ENCODE data around the gene HMOX2. TPM values are rescaled to one million over a fixed set of nuclear protein-coding genes. Genes with fewer than 3 reads are reported as not detected.

The HMOX2 gene
- total and polyA plus RNA-seq, 2 of the 13 experiments (the other 11 are each of a cell fraction or from before 2014, with no cell fraction given), result 60.3 to 70.4 TPM

DNA sequence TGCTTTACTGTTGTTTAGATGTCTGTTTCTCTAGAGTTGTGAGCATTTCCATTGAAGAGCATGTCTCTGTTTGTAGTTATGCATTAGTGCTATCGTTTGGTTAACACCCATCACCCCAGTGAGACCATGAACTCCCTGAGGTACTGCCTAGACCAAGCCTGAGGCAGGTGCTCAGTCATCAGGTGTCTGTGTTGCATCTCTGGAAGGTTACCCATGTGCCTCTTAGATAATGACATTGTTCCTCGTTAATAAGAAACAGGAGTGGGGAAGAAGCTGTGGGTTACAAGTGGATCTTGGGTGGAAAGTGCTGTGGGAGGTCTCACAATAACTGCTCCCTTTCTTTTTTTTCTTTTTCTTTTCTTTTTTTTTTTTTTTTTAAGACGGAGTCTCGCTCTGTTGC lies 32.2 kb upstream of the HMOX2 start:
- Histone ChIP-seq H4K20me1 (ENCODE audit: insufficient read depth, low read length) (no peaks in the 10 kb centered on the region), H3K4me2 (ENCODE audit: low read depth, low read length) (no peak overlapping the region), H3K4me3 (replicated peaks in 1 of 3; ENCODE audit: insufficient read depth in 1 of 3, low read depth in 2 of 3, low read length in 3 of 3) (no peak overlapping the region), H3K27me3 (ENCODE audit: control insufficient read depth in 1 of 2, insufficient read depth in 2 of 2, low read length in 2 of 2) (no peaks in the 10 kb centered on the region), H3K36me3 (replicated peaks in 1 of 2; ENCODE audit: control insufficient read depth in 1 of 2, insufficient read depth in 2 of 2, low read length in 2 of 2) (peaks cover 45 to 70% of the 10 kb centered on the region in 2 experiments), H3K9me3 (ENCODE audit: low read length) (no peaks in the 10 kb centered on the region), H3K4me1 (ENCODE audit: insufficient read depth, low read length) (no peaks in the 10 kb centered on the region), H2AFZ (ENCODE audit: low read length) (no peak overlapping the region), H3K79me2 (ENCODE audit: insufficient read depth, low read length) (no peaks in the 10 kb centered on the region), H3K27ac (ENCODE audit: extremely low read length, insufficient read depth, low read length) (no peak overlapping the region), H3K9ac (ENCODE audit: insufficient read depth, low read depth, low read length) (no peak overlapping the region)
- CTCF ChIA-PET (ENCODE audit: low intra/inter-chr PET ratio, low total read pairs), result no interaction called here
- 91% methylated on average over 4 of the region's 4 CpGs for WGBS (ENCODE audit: low lambda C conversion rate)
- POLR2A ChIA-PET, result interaction anchor here (1.7 kb wide), 1 partner anchor 18 kb away, joined by 3 read pairs; no protein-coding TSS in a partner anchor
- FAIRE-seq, result no peak
- in situ Hi-C loops (cut with HindIII; ENCODE audit: extremely low pct_ligation_motif_present, low pct_unique_long_range_greater_than_20kb), result no loop called here
- no peak for DNase-seq (ENCODE audit: low spot score)
- no TSS peak for BruUV-seq (replicated peaks)
- no peak for ATAC-seq
- intact Hi-C loops (cut with micrococcal nuclease; ENCODE audit: unreplicated experiment), result no loop called here
- TF ChIP-seq ATM (IDR thresholded peaks at IDR 0.05; ENCODE audit: borderline replicate concordance) (no peak), SNAPC2 (CRISPR knock-in tag; IDR thresholded peaks at IDR 0.05) (no peak), ZNF280D (CRISPR knock-in tag; IDR thresholded peaks at IDR 0.05) (no peak), ZNF839 (CRISPR knock-in tag; IDR thresholded peaks at IDR 0.05; ENCODE audit: borderline replicate concordance) (no peak), CERS6 (CRISPR knock-in tag; IDR thresholded peaks at IDR 0.05) (no peak), ZNF3 (CRISPR knock-in tag; IDR thresholded peaks at IDR 0.05) (no peak), TCF7L2 (IDR thresholded peaks at IDR 0.05; ENCODE audit: low read depth, low read length) (no peak), PHB2 (IDR thresholded peaks at IDR 0.05; ENCODE audit: partially characterized antibody) (no peak), NR2F2 (IDR thresholded peaks at IDR 0.05; ENCODE audit: borderline replicate concordance, low read depth) (no peak), TBL1XR1 (IDR thresholded peaks at IDR 0.05; ENCODE audit: borderline replicate concordance, low read length, partially characterized antibody) (no peak), ZNF766 (CRISPR knock-in tag; IDR thresholded peaks at IDR 0.05; ENCODE audit: borderline replicate concordance) (no peak), FOXO1 (CRISPR knock-in tag; IDR thresholded peaks at IDR 0.05) (no peak), TEAD2 (CRISPR knock-in tag; IDR thresholded peaks at IDR 0.05) (no peak), MLXIP (CRISPR knock-in tag; IDR thresholded peaks at IDR 0.05; ENCODE audit: borderline replicate concordance) (no peak)
- TF ChIP-seq, protein P1, sequence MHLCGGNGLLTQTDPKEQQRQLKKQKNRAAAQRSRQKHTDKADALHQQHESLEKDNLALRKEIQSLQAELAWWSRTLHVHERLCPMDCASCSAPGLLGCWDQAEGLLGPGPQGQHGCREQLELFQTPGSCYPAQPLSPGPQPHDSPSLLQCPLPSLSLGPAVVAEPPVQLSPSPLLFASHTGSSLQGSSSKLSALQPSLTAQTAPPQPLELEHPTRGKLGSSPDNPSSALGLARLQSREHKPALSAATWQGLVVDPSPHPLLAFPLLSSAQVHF (CRISPR knock-in tag; IDR thresholded peaks at IDR 0.05), result no peak
- TF ChIP-seq, protein P2, sequence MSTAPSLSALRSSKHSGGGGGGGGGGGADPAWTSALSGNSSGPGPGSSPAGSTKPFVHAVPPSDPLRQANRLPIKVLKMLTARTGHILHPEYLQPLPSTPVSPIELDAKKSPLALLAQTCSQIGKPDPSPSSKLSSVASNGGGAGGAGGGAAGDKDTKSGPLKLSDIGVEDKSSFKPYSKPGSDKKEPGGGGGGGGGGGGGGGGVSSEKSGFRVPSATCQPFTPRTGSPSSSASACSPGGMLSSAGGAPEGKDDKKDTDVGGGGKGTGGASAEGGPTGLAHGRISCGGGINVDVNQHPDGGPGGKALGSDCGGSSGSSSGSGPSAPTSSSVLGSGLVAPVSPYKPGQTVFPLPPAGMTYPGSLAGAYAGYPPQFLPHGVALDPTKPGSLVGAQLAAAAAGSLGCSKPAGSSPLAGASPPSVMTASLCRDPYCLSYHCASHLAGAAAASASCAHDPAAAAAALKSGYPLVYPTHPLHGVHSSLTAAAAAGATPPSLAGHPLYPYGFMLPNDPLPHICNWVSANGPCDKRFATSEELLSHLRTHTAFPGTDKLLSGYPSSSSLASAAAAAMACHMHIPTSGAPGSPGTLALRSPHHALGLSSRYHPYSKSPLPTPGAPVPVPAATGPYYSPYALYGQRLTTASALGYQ (CRISPR knock-in tag; IDR thresholded peaks at IDR 0.05), result no peak
